GM21526 (cell line): ENCODE data around the gene ODF2.
"Not testable (repeated sequence)": the region's sequence is repeated elsewhere in the genome, so short reads cannot be mapped to it uniquely, and the experiment has no call there.

Experiments
- ATAC-seq: cut with Tn5 transposase; IDR thresholded peaks from one replicate; pipeline ENCODE4 v1.9.1; 2021; ENCODE audit warnings: moderate library complexity; ENCODE audit not compliant: unreplicated experiment, low FRiP score

ODF2 gene

GRCh38 chr9:128479262-128479661 is 23.5 kb downstream of the ODF2 start:
- ATAC-seq: no peak

- no peak for ATAC-seq
These were observed 25.8 kb downstream of the ODF2 start for GRCh38 chr9:128481561-128481960.

GRCh38 chr9:128482186-128482585 is 26.4 kb downstream of the ODF2 start:
- no peak for ATAC-seq

- no peak for ATAC-seq
These were observed 29.0 kb downstream of the ODF2 start for GRCh38 chr9:128484686-128485413.

- no peak for ATAC-seq
These were observed 29.6 kb downstream of the ODF2 start for GRCh38 chr9:128485414-128485855.

- ATAC-seq: no peak
These were observed 30.4 kb downstream of the ODF2 start for GRCh38 chr9:128486201-128486600.

- ATAC-seq: no peak
These were observed 37.6 kb downstream of the ODF2 start for GRCh38 chr9:128493424-128493823.

GRCh38 chr9:128494108-128494745 is 38.4 kb downstream of the ODF2 start:
- ATAC-seq: no peak

GRCh38 chr9:128494746-128495129 is 38.9 kb downstream of the ODF2 start:
- ATAC-seq: no peak

GRCh38 chr9:128495296-128495695 is 39.5 kb downstream of the ODF2 start:
- ATAC-seq: no peak

- ATAC-seq: no peak
These were observed 40.1 kb downstream of the ODF2 start for GRCh38 chr9:128495804-128496417.

- ATAC-seq: no peak
These were observed 42.2 kb downstream of the ODF2 start for GRCh38 chr9:128497824-128498610.

- no peak for ATAC-seq
These were observed 43.1 kb downstream of the ODF2 start for GRCh38 chr9:128498911-128499310.

GRCh38 chr9:128499920-128500319 is 44.1 kb downstream of the ODF2 start:
- no peak for ATAC-seq

GRCh38 chr9:128503415-128503825 is 47.6 kb downstream of the ODF2 start:
- not testable (repeated sequence) for ATAC-seq

- no peak for ATAC-seq
These were observed 48.1 kb downstream of the ODF2 start for GRCh38 chr9:128503870-128504269.

GRCh38 chr9:128504485-128505413 is 48.9 kb downstream of the ODF2 start, which contains the start of gene GLE1:
GLE1 (plus strand) TSS chr9:128504719; CDS start chr9:128504806, 87 bp downstream.
- ATAC-seq: peak; percentile 58

- no peak for ATAC-seq
These were observed 49.6 kb downstream of the ODF2 start for GRCh38 chr9:128505414-128505765.

GRCh38 chr9:128505906-128506305 is 50.1 kb downstream of the ODF2 start:
- ATAC-seq: not testable (repeated sequence)

- ATAC-seq: no peak
These were observed 57.0 kb downstream of the ODF2 start for GRCh38 chr9:128512820-128513219.
